ENCODE measurements around the gene TSC2. TPM values are rescaled to one million over a fixed set of nuclear protein-coding genes. Genes with fewer than 3 reads are reported as not detected.
"Not testable (repeated sequence)": the region's sequence is repeated elsewhere in the genome, so short reads cannot be mapped to it uniquely, and the experiment has no call there.

TSC2 gene
- total and polyA plus RNA-seq, 2 experiments from 2014 or later, result 41.8 to 78.7 TPM

DNA sequence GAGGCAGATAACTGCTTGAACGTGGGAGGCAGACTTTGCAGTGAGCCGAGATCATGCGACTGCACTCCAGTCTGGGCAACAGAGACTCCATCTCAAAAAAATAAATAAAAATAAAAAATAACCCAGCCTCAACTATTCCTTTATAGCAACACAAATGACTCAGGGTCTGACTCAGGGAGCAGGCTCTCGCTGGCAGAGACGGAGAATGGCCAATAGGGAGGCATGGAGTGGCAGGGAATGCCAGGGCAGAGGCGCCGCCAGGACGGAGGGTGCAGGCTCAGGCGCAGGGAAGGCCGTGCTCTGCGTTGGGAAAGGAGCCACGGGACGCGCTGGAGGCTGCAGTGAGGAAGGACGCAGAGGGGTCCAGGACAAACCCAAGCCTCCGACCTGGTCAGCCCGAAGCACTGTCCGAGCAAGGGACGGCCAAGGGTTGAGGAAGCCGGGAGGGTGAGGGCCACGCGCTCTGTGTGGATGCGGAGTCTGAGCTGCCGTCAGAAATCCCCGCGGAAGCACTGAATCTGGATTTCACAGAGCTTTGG is 47.6 kb downstream of the TSC2 start:
- Histone ChIP-seq H3K4me2 (no peak overlapping the region), H3K79me2 (no peaks in the 10 kb centered on the region), H2AFZ (no peak overlapping the region), H3K27ac (no peak overlapping the region), H4K20me1 (ENCODE audit: insufficient read depth, poor library complexity, severe bottlenecking) (peaks cover 7% of the 10 kb centered on the region), H3K4me1 (ENCODE audit: insufficient read depth) (peaks cover 9% of the 10 kb centered on the region), H3K27me3 (no peaks in the 10 kb centered on the region), H3K9me3 (ENCODE audit: low read depth) (no peaks in the 10 kb centered on the region), H3K9me2 (replicated peaks; ENCODE audit: insufficient read depth) (no peaks in the 10 kb centered on the region), H3K36me3 (replicated peaks; ENCODE audit: insufficient read depth, low read depth) (no peaks in the 10 kb centered on the region), H3K4me3 (no peak overlapping the region)
- TF ChIP-seq EZH2phosphoT487 (IDR thresholded peaks at IDR 0.05; ENCODE audit: low read depth, severe bottlenecking, unreplicated experiment), result no peak
- TF ChIP-seq, protein P1, sequence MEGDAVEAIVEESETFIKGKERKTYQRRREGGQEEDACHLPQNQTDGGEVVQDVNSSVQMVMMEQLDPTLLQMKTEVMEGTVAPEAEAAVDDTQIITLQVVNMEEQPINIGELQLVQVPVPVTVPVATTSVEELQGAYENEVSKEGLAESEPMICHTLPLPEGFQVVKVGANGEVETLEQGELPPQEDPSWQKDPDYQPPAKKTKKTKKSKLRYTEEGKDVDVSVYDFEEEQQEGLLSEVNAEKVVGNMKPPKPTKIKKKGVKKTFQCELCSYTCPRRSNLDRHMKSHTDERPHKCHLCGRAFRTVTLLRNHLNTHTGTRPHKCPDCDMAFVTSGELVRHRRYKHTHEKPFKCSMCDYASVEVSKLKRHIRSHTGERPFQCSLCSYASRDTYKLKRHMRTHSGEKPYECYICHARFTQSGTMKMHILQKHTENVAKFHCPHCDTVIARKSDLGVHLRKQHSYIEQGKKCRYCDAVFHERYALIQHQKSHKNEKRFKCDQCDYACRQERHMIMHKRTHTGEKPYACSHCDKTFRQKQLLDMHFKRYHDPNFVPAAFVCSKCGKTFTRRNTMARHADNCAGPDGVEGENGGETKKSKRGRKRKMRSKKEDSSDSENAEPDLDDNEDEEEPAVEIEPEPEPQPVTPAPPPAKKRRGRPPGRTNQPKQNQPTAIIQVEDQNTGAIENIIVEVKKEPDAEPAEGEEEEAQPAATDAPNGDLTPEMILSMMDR (IDR thresholded peaks at IDR 0.05; ENCODE audit: poor library complexity), result no peak
- TF ChIP-seq EZH2 (IDR thresholded peaks at IDR 0.05; ENCODE audit: borderline replicate concordance), result no peak
- peak; percentile 3 for DNase-seq (ENCODE audit: low spot score)
- WGBS (ENCODE audit: low lambda C conversion rate, missing lambda C conversion rate), result 99% methylated on average over 26 of the region's 26 CpGs

DNA sequence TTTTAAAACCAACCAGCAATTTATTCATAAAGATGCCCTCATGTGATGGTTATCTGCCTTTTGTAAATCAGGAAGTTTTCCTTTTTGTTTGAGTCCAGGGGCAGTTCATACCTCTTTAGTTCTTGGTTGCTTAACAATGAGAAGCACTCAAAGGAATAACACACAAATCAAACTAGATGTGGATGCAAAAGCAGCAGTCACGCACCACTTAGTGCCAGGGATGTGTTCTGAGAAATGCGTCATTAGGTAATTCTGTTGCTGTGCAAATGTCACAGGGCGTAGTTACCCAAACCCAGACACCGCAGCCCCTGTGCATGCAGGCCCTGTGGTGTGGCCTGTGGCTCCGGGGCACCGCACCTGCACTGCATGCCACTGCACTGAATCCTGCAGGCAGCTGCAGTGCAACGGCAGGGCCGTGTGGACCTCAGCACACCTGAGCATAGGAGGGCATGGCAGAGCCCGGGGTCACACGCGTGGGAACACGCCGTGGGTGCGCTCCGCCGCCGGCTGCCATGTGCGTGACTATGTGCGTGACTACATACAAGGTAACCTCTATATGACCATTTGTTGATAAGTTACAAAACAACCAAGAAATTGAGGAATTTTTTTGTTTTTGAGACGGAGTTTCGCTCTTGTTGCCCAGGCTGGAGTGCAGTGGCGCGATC is 48.3 kb downstream of the TSC2 start:
- no peak for DNase-seq (ENCODE audit: low spot score)

DNA sequence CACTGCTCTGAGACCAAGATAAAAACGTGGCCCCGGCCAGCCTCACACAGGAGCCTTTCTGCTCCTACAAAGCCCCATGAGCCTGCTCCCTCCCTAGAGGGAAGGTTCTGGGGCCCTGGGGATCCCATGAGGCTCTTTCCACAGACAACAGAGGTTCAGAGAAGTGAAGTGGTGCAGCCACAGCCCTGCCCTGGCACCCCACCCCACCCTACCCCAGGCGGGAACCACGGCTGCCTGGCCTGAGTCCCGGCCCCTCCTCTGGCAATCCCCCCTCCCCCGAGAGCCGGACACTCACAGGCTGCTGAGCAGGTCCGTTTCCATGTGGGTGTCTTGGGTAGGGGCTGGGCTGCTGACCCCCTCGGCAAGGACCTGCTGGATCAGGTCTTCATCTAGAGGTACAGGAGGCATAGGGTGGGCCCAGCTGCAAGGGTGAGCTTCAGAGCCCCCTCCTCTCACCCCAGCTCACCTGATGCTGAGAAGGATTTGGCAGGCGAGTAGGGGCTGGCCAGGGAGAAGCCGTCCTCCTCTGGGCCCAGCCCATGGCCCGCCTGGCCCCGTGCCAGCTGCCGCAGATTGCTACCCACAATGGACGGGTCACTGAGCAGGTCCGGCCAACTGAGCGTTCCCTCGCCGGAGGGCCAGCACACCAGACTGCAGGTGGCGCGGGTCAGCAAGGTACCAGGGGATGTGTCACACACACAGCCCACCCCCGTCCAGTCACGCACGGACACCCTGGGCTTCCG is 49.2 kb downstream of the TSC2 start:
- Histone ChIP-seq H3K4me3 (no peak overlapping the region), H3K27me3 (no peaks in the 10 kb centered on the region), H4K20me1 (ENCODE audit: insufficient read depth, poor library complexity, severe bottlenecking) (peaks cover 2% of the 10 kb centered on the region), H3K27ac (no peak overlapping the region), H3K4me1 (ENCODE audit: insufficient read depth) (peaks cover 2% of the 10 kb centered on the region), H3K79me2 (no peaks in the 10 kb centered on the region), H3K4me2 (no peak overlapping the region), H3K9me3 (ENCODE audit: low read depth) (no peaks in the 10 kb centered on the region), H3K36me3 (replicated peaks; ENCODE audit: insufficient read depth, low read depth) (no peaks in the 10 kb centered on the region), H2AFZ (no peak overlapping the region), H3K9me2 (replicated peaks; ENCODE audit: insufficient read depth) (no peaks in the 10 kb centered on the region)
- no peak for TF ChIP-seq EZH2phosphoT487 (IDR thresholded peaks at IDR 0.05; ENCODE audit: low read depth, severe bottlenecking, unreplicated experiment)
- TF ChIP-seq EZH2 (IDR thresholded peaks at IDR 0.05; ENCODE audit: borderline replicate concordance), result no peak
- TF ChIP-seq, protein P1 (IDR thresholded peaks at IDR 0.05; ENCODE audit: poor library complexity), result no peak
- 95% methylated on average over 25 of the region's 25 CpGs for WGBS (ENCODE audit: low lambda C conversion rate, missing lambda C conversion rate)
- DNase-seq (ENCODE audit: low spot score), result no peak

More for the DNA sequence above, 48.3 kb downstream of the TSC2 start:
- H3K36me3 ChIP-seq (replicated peaks; ENCODE audit: insufficient read depth, low read depth), result no peaks in the 10 kb centered on the region
- no peaks in the 10 kb centered on the region for H3K9me3 ChIP-seq (ENCODE audit: low read depth)
- peaks cover 9% of the 10 kb centered on the region for H3K4me1 ChIP-seq (ENCODE audit: insufficient read depth)
- no peak for TF ChIP-seq EZH2 (IDR thresholded peaks at IDR 0.05; ENCODE audit: borderline replicate concordance)
- no peak for TF ChIP-seq EZH2phosphoT487 (IDR thresholded peaks at IDR 0.05; ENCODE audit: low read depth, severe bottlenecking, unreplicated experiment)
- no peak overlapping the region for H3K4me2 ChIP-seq
- H3K27me3 ChIP-seq, result no peaks in the 10 kb centered on the region
- no peak overlapping the region for H2AFZ ChIP-seq
- peaks cover 7% of the 10 kb centered on the region for H4K20me1 ChIP-seq (ENCODE audit: insufficient read depth, poor library complexity, severe bottlenecking)
- WGBS (ENCODE audit: low lambda C conversion rate, missing lambda C conversion rate), result 97% methylated on average over 23 of the region's 23 CpGs
- no peak overlapping the region for H3K4me3 ChIP-seq
- no peak overlapping the region for H3K27ac ChIP-seq
- no peaks in the 10 kb centered on the region for H3K9me2 ChIP-seq (replicated peaks; ENCODE audit: insufficient read depth)
- no peaks in the 10 kb centered on the region for H3K79me2 ChIP-seq

DNA sequence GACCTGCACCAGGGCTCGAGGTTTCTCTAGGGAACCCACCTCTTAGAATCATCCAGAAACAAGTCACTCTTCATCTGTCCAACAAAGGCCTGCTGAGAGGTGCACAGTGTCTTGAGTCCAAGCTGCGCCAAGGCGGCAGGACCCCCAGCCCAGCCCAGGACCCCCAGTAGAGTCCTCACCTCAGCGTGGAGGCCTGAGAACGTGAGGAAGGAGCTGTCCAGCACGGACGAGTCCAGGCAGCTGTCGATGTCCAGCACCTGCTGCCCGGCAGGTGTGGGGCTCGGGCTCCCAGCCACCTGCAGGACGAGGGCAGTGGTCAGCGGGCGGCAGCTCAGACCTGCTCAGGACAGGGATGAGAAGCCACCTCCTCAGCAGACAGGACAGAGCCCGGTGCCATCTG is 49.9 kb downstream of the TSC2 start:
- H4K20me1 ChIP-seq (ENCODE audit: insufficient read depth, poor library complexity, severe bottlenecking); H3K4me1 ChIP-seq (ENCODE audit: insufficient read depth); H3K79me2 ChIP-seq; H3K9me2 ChIP-seq (replicated peaks; ENCODE audit: insufficient read depth); H3K27me3 ChIP-seq; H3K4me2 ChIP-seq; H3K27ac ChIP-seq; H3K36me3 ChIP-seq (replicated peaks; ENCODE audit: insufficient read depth, low read depth); DNase-seq (ENCODE audit: low spot score); H2AFZ ChIP-seq; H3K9me3 ChIP-seq (ENCODE audit: low read depth); H3K4me3 ChIP-seq: not testable (repeated sequence)
- WGBS (ENCODE audit: low lambda C conversion rate, missing lambda C conversion rate), result 96% methylated on average over 14 of the region's 14 CpGs

DNA sequence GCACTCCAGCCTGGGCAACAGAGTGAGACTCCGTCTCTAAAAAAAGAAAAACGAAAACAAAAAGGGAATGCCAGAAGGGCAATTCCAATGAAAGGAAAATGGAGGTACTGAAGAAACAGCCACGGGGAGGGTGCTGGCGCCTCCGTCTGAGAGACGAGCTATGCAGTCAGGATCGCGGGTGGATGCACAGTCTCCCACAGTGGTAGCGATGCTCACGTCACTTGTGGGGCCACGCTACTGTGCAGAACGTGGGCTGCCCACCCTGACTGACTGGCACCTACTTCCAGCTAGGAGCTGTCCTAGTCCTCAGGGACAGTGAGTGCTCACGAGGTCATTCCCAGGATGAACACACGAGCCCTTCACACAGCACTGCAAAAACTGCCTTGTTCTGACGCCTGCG is 53.8 kb downstream of the TSC2 start:
- 96% methylated on average over 12 of the region's 16 CpGs for WGBS (ENCODE audit: low lambda C conversion rate, missing lambda C conversion rate)
- H3K4me1 ChIP-seq (ENCODE audit: insufficient read depth); H3K9me3 ChIP-seq (ENCODE audit: low read depth); DNase-seq (ENCODE audit: low spot score); H2AFZ ChIP-seq; H3K36me3 ChIP-seq (replicated peaks; ENCODE audit: insufficient read depth, low read depth); H3K9me2 ChIP-seq (replicated peaks; ENCODE audit: insufficient read depth); H3K27ac ChIP-seq; H3K79me2 ChIP-seq; H3K27me3 ChIP-seq; H3K4me2 ChIP-seq; H3K4me3 ChIP-seq; H4K20me1 ChIP-seq (ENCODE audit: insufficient read depth, poor library complexity, severe bottlenecking): not testable (repeated sequence)

All from hepatocyte (in vitro differentiated cells).